MCF 10A (cell line): ENCODE results near the gene PELI3. TPM values are rescaled to one million over a fixed set of nuclear protein-coding genes. Genes with fewer than 3 reads are reported as not detected.
A peak's percentile ranks its signal among the peaks of the same experiment; 100 is the strongest.

Experiments used
- Bru-seq: library from RNA; stranded (reverse); fragments of 400-500 nt; gene quantifications from one replicate; lab custom pipeline; 2021; lab: Mats Ljungman, UMichigan
- BruChase-seq, 2 experiments: library from RNA; stranded (reverse); fragments of 400-500 nt; gene quantifications; one replicate each; lab custom pipeline; 2021; lab: Mats Ljungman, UMichigan
- BruUV-seq: library from RNA; stranded (reverse); fragments of 400-500 nt; replicated peaks from 2 replicates; lab custom pipeline; 2021; lab: Mats Ljungman, UMichigan
- CTCF ChIA-PET: fragments of 300-600 bp; sonication (Branson Sonifier 250); formaldehyde crosslinking; extraction: SDS; loops from one replicate; lab custom pipeline; 2021; ENCODE audit warnings: antibody characterized with exemption, inconsistent platforms; lab: Yijun Ruan, JAX
- POLR2A ChIA-PET: fragments of 300-600, 350-650 bp; sonication (Branson Sonifier 250); formaldehyde crosslinking; extraction: SDS; loops from one replicate; lab custom pipeline; 2020; ENCODE audit warnings: antibody characterized with exemption, inconsistent platforms; lab: Yijun Ruan, JAX
- DNase-seq: peaks from one replicate; pipeline ENCODE4 v3.0.0-alpha.2; 2018; ENCODE audit not compliant: unreplicated experiment
- H3K27ac Mint-ChIP-seq: one replicate; pipeline ENCODE4 v1.8.0; 2022; ENCODE audit warnings: mild to moderate bottlenecking, low read depth, mixed read lengths; ENCODE audit not compliant: unreplicated experiment
- H3K27me3 Mint-ChIP-seq: one replicate; pipeline ENCODE4 v1.8.0; 2022; ENCODE audit warnings: mixed read lengths; ENCODE audit not compliant: insufficient read depth, unreplicated experiment
- H3K36me3 Mint-ChIP-seq: one replicate; pipeline ENCODE4 v1.8.0; 2022; ENCODE audit warnings: mild to moderate bottlenecking, moderate library complexity, mixed read lengths; ENCODE audit not compliant: insufficient read depth, unreplicated experiment
- H3K4me1 Mint-ChIP-seq: one replicate; pipeline ENCODE4 v1.8.0; 2022; ENCODE audit warnings: mixed read lengths; ENCODE audit not compliant: insufficient read depth, unreplicated experiment
- H3K4me3 Mint-ChIP-seq: one replicate; pipeline ENCODE4 v1.8.0; 2022; ENCODE audit warnings: mild to moderate bottlenecking, moderate library complexity, mixed read lengths; ENCODE audit not compliant: unreplicated experiment
- H3K9me3 Mint-ChIP-seq: one replicate; pipeline ENCODE4 v1.8.0; 2022; ENCODE audit warnings: mixed read lengths; ENCODE audit not compliant: unreplicated experiment
- intact Hi-C: fragments of 100-400 bp; cut with micrococcal nuclease; formaldehyde crosslinking; loops from 2 replicates; pipeline ENCODE4 v1.14.1; 2022
- long read RNA-seq: library from polyadenylated mRNA; stranded (forward); transcript quantifications from one replicate; pipeline ENCODE4 v2.0.0, GENCODE V29; 2022
- total RNA-seq: library from RNA; stranded (reverse); gene quantifications from 2 replicates; pipeline ENCODE4 v1.2.3, GENCODE V29; 2022
- TF ChIP-seq, protein P1 (sequence below): fragments of 200-600 bp; IDR thresholded peaks from one replicate; pipeline ENCODE4 v1.8.0; 2022; ENCODE audit warnings: antibody characterized with exemption, mild to moderate bottlenecking; ENCODE audit not compliant: unreplicated experiment

Gene PELI3, protein sequence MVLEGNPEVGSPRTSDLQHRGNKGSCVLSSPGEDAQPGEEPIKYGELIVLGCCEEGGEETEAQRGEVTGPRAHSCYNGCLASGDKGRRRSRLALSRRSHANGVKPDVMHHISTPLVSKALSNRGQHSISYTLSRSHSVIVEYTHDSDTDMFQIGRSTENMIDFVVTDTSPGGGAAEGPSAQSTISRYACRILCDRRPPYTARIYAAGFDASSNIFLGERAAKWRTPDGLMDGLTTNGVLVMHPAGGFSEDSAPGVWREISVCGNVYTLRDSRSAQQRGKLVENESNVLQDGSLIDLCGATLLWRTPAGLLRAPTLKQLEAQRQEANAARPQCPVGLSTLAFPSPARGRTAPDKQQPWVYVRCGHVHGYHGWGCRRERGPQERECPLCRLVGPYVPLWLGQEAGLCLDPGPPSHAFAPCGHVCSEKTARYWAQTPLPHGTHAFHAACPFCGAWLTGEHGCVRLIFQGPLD
- total RNA-seq (5.0 and 6.1 TPM in 2 replicates), Bru-seq, nascent RNA (percentile 40 among the genes with signal in this experiment), BruChase-seq, experiment 1, labeled RNA remaining after a 6-hour chase (percentile 39 among the genes with signal in this experiment), BruChase-seq, experiment 2, labeled RNA remaining after a 2-hour chase (percentile 40 among the genes with signal in this experiment)
- long read RNA-seq, transcript PELI3-201 (8 exons, 2,740 nt) = major isoform, 10 of 13 reads
- long read RNA-seq, partial matches to known transcripts = 2 of 13 reads
- long read RNA-seq, other reads (novel, unspliced or antisense) = 0 of 13 reads

- Mint-ChIP-seq H3K4me3 (peak within 1 kb of the TSS; percentile 75), H3K27ac (peak within 1 kb of the TSS; percentile 54), H3K4me1 (no peaks in the 10 kb centered on the region), H3K36me3 (peaks cover 7% of the 10 kb centered on the region), H3K27me3 (no peaks in the 10 kb centered on the region), H3K9me3 (no peaks in the 10 kb centered on the region)
- DNase-seq = peak; percentile 89
- POLR2A ChIA-PET = interaction anchor here (0.7 to 5.3 kb wide), 10 partner anchors 13 to 151 kb away, joined by 3 to 65 read pairs (median 4); partner anchors contain the start of genes BBS1, DPP3, MRPL11 and RBM14
- BruUV-seq = no TSS peak
- intact Hi-C loops = no loop called here
- TF ChIP-seq, protein P1, sequence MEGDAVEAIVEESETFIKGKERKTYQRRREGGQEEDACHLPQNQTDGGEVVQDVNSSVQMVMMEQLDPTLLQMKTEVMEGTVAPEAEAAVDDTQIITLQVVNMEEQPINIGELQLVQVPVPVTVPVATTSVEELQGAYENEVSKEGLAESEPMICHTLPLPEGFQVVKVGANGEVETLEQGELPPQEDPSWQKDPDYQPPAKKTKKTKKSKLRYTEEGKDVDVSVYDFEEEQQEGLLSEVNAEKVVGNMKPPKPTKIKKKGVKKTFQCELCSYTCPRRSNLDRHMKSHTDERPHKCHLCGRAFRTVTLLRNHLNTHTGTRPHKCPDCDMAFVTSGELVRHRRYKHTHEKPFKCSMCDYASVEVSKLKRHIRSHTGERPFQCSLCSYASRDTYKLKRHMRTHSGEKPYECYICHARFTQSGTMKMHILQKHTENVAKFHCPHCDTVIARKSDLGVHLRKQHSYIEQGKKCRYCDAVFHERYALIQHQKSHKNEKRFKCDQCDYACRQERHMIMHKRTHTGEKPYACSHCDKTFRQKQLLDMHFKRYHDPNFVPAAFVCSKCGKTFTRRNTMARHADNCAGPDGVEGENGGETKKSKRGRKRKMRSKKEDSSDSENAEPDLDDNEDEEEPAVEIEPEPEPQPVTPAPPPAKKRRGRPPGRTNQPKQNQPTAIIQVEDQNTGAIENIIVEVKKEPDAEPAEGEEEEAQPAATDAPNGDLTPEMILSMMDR = no peak
- CTCF ChIA-PET = interaction anchor here (0.7 to 1.5 kb wide), 3 partner anchors 28 to 101 kb away, joined by 3 to 6 read pairs (median 3); partner anchors contain the start of gene MRPL11
Measured at GRCh38 chr11:66466225-66467033, at the start of gene PELI3. PELI3 (plus strand) TSS chr11:66466905; CDS start chr11:66468129, 1,224 bp downstream.

DNA sequence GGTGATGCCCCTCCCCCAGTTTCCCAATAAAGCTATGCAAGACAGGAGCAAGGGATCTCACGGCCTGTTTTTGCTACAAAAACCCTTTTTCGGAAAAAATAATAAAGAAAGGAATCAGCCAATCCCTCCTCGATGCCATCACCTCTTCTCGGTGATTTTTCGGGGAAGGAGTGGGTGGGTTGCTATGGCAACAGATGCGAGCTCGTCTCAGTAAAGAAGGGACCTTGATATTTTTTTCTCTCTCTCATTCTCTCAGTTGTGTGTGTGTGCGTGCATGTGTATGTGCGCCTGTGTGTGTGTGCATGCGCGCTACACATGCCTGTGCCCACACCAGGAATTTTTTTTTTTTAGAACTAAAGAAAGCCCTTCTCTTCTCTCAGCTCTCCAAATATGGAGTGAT, 49.7 kb upstream of the PELI3 start:
- H3K4me3 Mint-ChIP-seq = no peak overlapping the region
- CTCF ChIA-PET = interaction anchor here (0.6 to 2.2 kb wide), 7 partner anchors 8 to 260 kb away, joined by 4 to 21 read pairs (median 6); partner anchors contain the start of genes MRPL11 and RBM4B
- H3K4me1 Mint-ChIP-seq = peaks cover 17% of the 10 kb centered on the region
- DNase-seq = no peak
- intact Hi-C loops = no loop called here
- H3K9me3 Mint-ChIP-seq = peaks cover 7% of the 10 kb centered on the region
- POLR2A ChIA-PET = interaction anchor here (0.5 to 1.8 kb wide), 3 partner anchors 22 to 338 kb away, joined by 3 to 6 read pairs (median 5); partner anchors contain the start of genes MRPL11 and RBM4B
- TF ChIP-seq, protein P1 = no peak
- H3K27me3 Mint-ChIP-seq = peaks cover 74% of the 10 kb centered on the region
- H3K27ac Mint-ChIP-seq = no peak overlapping the region
- BruUV-seq = no TSS peak
- H3K36me3 Mint-ChIP-seq = peaks cover 6% of the 10 kb centered on the region

DNA sequence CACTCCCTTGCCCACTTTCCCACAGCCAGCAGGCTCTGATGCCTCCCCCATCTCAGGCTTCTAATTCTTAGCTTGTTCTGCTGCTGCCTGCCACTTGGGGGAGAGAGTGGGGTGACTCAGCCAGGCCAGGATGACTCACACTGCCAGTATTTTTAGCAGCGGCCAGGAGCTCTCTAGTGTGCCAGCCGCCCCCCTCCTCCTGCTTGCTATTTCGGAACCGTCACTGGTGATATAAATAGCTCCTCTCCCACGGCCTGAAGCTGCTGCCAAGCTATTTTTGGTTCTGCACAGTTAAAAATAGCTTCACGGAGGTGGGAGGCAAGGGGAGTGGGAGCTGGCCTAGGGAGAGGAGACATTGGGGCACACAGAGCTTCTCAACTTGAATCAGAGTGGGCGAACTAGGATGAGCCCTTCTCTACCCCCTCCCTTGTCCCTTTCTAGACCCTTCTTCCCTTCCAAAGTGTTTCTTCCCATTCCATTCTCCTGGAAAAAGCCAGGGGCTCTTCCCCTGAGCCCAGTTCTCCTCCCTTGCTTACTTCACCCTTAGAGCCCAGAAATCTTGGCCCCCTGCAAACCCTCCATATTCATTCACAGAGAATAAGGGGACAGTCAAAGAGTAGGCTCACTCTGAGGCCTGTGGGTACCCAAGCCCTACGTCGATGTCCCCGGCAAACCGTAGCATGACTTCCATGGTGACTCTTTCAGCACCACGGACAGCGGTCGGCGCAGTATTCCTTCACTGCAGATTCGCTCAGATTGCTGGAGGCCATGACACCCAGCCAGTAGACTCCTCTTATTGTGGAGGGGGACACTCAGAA, 48.3 kb upstream of the PELI3 start:
- H3K9me3 Mint-ChIP-seq = peaks cover 7% of the 10 kb centered on the region
- H3K4me3 Mint-ChIP-seq = no peak overlapping the region
- peak; percentile 90 for DNase-seq
- intact Hi-C loops = no loop called here
- BruUV-seq = no TSS peak
- H3K27me3 Mint-ChIP-seq = peaks cover 66% of the 10 kb centered on the region
- ChIA-PET CTCF (interaction anchor here (0.7 to 5.5 kb wide), 9 partner anchors 9 to 259 kb away, joined by 3 to 31 read pairs (median 7); partner anchors contain the start of genes MRPL11 and RBM4B), POLR2A (interaction anchor here (0.6 to 1.2 kb wide), 5 partner anchors 8 to 260 kb away, joined by 3 to 5 read pairs (median 3); partner anchors contain the start of gene MRPL11)
- TF ChIP-seq, protein P1 = peak; percentile 34
- peaks cover 17% of the 10 kb centered on the region for H3K4me1 Mint-ChIP-seq
- no peak overlapping the region for H3K27ac Mint-ChIP-seq
- peaks cover 6% of the 10 kb centered on the region for H3K36me3 Mint-ChIP-seq
